Stimulated activated CD4-positive, alpha-beta T cell treated with anti-CD3 and anti-CD28 coated beads, Interleukin-4, amount 100 ng/mL, for 1 hour (primary cell): ENCODE results near the gene HSFX2.
"Not testable (repeated sequence)": the region's sequence is repeated elsewhere in the genome, so short reads cannot be mapped to it uniquely, and the experiment has no call there.

ENCODE experiments used
- DNase-seq: peaks from one replicate; pipeline ENCODE4 v3.0.0-alpha.2; 2020

Gene HSFX2

GRCh38 chrX:149585631-149586030, 9.5 kb downstream of the HSFX2 start:
- DNase-seq: not testable (repeated sequence)

GRCh38 chrX:149573456-149573855, 21.7 kb downstream of the HSFX2 start:
- DNase-seq: not testable (repeated sequence)

DNA sequence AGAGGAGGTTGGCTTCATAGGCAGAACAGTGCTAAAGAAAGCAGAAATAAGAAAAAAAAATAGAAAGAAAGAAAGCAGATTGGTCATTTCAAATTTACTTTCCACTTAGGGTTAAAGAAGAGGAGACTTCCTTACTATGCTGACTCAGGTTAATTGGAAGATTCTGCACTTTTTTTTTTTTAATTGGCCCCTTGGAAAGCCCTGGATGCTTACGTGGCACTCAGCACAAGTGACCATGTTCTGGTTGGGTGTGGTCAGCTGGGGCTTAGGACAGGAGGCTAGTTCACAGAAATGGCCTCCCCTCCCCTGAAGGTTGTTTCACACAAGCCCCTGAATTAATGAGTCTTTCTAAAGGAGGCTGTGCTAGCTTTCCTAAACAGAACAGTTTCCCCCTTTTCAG, 22.4 kb downstream of the HSFX2 start:
- DNase-seq: no peak

DNA sequence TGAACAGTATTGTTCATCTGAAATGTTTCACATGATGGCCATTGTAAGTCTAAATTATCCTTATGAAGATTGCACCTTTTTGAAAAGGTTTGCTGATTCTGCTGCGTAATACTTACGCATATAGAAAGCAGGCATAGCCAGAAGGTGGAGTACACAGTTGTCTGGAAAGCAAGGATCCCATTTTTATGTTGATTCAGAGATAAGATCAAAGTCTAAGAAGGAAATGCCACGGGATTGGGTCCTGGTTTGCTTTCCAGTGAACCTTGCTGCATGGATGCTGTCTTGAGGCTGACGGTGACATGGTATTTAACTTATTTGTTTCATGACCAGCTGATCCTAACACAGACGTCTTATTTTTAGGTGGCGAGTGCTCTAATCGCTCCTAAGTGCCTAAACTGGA, 23.3 kb downstream of the HSFX2 start:
- DNase-seq: no peak

DNA sequence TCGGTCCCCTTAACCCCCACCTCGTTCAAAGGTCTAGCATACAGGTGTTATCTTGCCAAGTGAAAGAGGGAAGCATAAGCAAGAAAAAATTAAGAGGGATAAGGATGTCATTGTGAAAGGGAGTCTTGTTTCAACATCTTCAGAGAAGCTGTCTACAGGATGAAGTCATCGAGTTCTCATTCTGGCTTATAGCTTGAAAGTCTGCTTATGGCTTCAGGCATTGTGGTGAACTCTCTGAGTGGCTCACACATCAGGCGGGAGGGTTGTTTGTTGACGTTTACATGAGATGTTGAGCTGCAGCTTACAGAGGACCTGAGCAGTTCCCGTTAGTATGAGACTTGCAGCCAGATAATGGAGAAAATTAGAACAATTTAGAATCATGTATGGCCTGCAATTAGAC, 24.4 kb downstream of the HSFX2 start:
- no peak for DNase-seq

DNA sequence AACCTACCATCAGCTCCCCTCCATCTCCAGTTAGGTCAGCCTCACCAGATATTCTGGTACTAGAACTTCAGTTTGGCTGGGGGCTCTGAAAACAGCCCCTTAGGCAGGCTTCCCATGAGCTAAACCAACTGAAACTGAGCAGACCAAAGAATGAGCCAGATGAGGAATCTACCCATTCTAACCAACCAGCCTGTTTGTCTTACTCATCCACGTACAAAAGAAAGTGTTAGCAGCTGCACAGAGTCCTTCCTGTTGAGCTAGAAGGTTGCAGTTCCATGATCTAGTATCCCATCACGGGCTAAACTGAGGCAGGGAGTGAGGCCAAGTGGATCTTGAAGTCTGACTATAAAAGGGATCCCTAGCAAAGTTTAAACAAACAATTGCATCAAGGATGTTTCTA, 25.3 kb downstream of the HSFX2 start:
- DNase-seq: no peak

- DNase-seq: no peak
These were observed 26.3 kb downstream of the HSFX2 start for GRCh38 chrX:149568701-149569296.

GRCh38 chrX:149567621-149568417, 27.3 kb downstream of the HSFX2 start:
- no peak for DNase-seq

DNA sequence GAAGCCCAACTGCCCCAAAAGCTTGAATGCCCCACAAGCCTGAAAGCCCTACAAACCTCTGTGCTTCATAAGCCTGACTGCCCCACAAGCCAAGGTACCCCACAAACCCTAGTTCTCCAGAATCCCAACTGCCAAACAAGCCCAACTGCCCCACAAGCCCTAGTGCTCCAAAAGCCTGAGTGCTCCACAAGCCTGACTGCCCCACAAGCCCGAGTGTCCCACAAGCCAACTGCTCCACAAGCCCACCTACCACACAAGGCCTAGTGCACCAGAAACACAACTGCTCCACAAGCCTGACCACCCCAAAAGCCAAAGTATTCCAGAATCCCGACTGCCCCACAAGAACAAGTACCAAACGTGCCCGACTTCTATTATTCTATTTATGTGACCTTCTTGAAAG, 31.8 kb downstream of the HSFX2 start:
- DNase-seq: no peak

DNA sequence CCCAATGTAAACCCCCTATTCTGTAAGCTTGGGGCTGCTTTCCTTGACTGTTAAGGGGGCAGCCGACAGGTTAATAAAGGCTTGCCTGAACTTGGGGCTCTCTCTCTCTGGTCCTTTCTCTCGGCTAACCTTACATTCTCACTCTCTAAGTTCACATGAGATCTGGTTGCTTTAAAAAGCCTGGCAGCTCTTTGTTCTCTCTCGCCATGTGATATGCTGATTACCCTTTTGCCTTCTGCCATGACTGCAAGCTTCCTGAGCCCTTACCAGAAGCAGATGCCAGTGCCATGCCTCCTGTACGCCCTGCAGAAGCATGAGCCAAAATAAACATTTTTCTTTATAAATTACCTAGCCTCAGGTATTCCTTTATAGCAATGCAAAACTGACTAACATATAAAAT, 39.9 kb downstream of the HSFX2 start:
- not testable (repeated sequence) for DNase-seq

GRCh38 chrX:149551939-149552248, 43.2 kb downstream of the HSFX2 start:
- not testable (repeated sequence) for DNase-seq

GRCh38 chrX:149551245-149551938, 43.7 kb downstream of the HSFX2 start:
- not testable (repeated sequence) for DNase-seq

GRCh38 chrX:149550454-149550853, 44.7 kb downstream of the HSFX2 start:
- not testable (repeated sequence) for DNase-seq

- not testable (repeated sequence) for DNase-seq
These were observed 45.4 kb downstream of the HSFX2 start, which contains the start of gene HSFX3 for GRCh38 chrX:149549701-149550100. Gene HSFX3, minus strand, starts transcription at chrX:149549924. Its CDS starts 72 bp downstream, at chrX:149549852.

DNA sequence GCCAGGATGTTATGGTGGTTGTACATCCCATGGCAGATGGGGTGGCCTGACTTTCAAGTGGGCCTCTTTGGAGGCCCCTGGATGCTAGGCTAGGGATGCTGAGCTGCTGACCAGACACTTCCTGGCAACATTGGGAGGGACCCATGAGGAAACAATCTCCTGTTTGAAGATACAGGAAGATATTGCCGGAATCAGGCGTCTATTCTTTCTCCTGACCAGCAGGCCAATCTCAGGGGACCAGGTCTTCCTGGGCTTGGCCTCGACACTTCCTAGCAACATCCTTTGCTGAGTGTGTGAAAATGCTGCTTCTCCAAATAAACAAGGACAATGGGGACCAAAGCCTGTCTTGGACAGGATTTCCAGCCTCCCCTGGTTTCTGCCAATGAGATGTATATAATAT, 47.3 kb downstream of the HSFX2 start:
- not testable (repeated sequence) for DNase-seq

GRCh38 chrX:149546962-149547361, 48.2 kb downstream of the HSFX2 start:
- not testable (repeated sequence) for DNase-seq

DNA sequence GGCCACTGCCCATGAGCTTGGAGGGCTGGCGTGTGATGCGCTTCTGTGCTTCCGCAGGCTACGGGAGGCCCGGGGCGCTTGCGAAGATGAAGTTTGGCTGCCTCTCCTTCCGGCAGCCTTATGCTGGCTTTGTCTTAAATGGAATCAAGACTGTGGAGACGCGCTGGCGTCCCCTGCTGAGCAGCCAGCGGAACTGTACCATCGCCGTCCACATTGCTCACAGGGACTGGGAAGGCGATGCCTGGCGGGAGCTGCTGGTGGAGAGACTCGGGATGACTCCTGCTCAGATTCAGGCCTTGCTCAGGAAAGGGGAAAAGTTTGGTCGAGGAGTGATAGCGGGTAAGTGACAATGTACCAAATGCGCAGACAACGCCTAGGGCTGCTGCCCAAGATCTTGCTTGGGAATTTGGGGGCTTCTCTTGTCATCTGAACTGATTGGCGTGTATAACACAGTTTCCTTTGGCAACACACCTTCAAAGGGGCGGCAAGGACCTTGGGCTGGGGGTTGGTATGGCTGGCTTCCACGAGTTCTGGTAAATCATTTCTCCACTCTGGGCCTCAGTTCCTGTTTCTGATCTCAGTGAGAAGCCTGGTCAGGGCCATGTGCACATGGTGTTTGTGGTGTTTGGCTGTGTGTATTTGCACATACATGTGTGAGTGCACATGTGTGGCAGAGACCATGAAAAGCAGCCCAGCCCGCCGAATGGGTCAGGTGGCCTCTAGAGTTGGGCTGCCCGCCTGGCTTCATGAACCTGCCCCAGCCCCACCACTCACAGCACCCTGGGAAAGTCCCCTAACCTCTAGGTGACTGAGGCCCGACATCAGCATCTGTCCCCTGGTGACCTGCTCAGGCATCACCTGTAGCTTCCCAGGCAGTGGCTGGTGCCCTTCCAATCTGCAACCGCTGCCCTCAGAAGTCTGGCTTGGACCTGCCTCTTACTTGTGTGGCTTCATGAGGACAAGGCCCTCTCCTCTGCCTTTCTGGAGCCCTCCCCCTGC, 49.3 kb downstream of the HSFX2 start:
- not testable (repeated sequence) for DNase-seq
